ENCODE measurements around the gene FEZF1.
"Not testable (repeated sequence)": the region's sequence is repeated elsewhere in the genome, so short reads cannot be mapped to it uniquely, and the experiment has no call there.

FEZF1 gene

DNA sequence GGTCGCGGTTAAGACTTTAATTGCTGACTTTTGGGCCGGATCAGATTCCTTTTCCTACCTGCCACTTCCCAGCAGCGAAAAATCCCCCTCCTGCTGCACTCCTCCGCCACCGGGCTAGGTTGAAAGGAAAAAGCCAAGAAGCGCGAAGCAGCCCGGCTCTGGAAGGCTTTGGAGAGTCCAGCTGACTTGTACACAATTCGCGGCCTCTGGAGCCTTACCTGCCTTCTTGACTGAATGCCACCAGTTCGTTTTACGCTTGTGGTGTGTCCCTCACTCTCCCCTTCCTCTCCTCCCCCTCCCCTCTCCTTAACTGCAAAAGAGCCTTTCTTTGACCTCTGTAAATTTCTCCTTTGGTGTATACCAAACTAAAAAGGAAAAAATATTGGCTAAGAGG, 2.7 kb upstream of the FEZF1 start:
- no peak for DNase-seq (ENCODE audit: low read depth in 2 of 2)

DNA sequence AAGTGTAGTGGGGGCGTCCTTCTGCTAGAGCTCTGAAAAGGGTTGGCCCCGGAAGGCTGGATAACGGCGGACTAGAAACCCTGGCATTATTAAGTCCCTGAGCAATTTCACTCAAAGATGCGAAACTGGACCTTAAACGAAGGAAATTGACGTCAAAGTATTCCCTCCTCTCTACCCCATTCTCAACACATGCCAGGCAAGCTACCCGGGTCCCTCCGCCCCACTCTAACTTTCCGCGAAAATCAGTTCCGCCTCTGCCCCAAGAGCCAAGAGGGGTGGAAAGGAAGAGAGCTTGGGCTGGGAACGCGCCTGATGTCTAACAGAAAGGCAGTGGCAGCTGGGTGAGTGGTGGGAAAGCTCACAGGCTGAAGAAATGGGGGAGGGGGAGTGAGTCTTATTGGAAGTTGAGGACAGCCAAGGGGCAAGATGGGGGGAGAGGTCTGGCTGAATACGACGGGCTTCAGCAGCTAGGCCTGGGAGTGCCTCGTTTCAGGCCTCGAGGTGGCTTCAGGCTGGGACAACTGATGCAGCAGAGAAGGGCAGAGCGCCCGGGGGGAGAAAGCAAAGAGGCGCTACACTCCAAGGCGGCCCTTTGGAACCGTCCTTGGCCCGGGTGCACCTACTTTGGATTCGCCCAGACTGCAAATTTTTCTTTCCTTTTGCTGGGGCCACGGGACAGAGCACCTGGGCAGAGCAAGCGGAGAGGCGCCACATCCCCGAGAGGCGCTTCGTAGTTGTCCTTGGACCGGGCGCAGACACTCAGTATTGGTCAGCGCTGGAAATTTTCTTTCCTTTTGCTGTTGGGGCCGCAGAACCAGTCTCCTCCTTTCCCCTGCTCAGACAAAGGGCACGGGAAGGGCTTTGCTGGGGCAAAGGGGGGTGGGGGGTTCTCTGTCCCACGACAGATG, 2.0 kb upstream of the FEZF1 start:
- no peak for DNase-seq (ENCODE audit: low read depth in 2 of 2)

DNA sequence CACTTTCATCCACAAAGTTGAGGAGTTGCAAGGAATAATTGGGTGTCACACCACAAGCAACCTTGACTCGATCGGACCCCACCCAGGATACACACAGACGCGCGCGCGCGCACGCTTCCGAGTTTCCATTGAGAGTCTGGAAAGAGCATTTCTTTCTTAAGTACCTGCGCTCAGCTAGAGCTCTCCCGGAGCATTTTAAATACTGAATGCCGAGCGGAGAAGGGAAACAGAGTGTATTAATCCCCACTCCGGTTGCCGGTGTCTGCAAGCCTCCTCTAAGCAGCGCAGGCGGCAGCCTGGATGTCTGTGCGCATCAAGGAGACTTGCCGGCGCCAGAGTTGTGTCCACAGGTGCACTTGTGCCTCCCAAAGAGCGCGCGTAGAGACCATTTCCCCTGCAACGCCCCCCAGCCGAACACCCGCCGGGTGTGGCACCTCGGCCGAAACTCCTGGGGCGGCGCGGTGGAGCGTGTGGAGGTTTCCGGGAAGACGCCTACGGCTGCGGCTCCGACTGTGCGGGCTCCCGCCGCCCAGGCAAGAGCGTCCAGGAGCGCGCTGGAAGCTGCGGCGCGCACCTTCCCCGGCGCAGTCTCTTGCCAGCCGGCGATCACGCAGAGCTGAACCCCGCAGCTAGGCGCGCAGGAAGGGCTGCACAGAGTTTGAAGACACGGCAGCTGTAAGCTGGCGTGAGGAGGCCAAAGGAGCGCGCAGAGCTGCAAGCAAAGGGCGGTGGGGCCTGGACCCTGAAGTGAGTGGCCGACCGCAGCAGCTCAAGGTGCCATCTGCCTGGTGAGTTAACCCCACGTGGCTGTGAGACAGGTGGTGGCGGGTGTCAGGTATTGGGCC, 1.1 kb upstream of the FEZF1 start:
- no peak for DNase-seq (ENCODE audit: low read depth in 2 of 2)

DNA sequence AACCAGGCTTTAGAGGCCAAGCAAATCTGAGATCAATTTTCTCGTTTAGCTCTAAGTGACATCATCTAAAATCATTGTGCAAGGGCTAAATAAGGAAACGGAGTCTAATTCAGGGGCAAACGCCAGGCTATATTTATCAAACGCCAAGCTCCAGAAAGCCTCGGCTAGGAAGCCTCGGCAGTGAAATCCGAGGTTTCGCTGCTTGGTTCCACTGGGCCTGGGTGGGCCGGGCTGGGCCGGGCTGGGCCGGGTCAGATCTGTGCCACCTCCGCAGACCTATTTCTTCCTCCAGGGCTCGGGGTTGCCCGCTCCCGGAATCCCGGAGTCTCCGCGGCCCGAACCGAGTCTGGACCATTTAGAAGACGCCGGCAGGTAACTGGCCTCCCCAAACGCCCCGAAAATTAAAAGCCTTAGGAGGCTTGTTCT, 459 bp upstream of the FEZF1 start:
- no peak for DNase-seq (ENCODE audit: low read depth in 2 of 2)

DNA sequence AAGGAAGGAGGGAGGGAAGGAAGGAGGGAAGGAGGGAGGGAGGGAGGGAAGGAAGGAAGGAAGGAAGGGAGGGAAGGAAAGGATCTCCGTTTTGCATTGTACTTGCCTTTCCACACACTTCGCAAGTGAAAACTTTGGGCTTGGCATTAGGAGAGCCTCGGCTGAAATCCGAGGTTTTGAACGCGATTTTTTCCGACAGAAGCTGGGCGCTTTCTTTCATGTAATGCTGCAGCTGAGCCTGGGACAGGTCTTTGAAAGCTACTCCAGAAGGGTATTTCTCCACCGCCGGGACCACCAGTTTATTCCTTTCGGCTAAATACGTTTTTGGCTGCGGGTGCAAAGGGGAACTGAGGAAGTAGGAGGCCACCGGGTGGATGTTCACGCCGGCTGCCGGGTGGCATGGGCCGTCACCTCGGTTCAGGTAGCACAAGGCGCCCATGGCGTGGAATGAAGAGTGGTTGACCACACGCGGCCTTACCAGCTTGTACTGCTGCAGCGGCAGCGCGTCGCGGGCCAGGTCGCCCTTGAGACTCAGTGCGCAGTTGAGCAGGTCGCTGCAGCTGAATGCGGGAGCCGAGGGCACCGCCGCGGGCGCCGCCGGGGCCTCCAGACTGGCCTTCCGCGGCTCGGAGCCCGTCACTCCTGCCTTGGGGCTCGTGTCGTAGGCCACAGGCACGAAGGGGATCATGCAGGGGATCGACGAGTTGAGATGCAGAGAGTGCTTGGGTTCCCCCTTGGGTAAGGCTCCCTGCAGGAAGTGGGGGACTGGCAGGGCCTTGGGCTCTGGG, 825 bp downstream of the FEZF1 start:
- DNase-seq (ENCODE audit: low read depth in 2 of 2), result no peak

DNA sequence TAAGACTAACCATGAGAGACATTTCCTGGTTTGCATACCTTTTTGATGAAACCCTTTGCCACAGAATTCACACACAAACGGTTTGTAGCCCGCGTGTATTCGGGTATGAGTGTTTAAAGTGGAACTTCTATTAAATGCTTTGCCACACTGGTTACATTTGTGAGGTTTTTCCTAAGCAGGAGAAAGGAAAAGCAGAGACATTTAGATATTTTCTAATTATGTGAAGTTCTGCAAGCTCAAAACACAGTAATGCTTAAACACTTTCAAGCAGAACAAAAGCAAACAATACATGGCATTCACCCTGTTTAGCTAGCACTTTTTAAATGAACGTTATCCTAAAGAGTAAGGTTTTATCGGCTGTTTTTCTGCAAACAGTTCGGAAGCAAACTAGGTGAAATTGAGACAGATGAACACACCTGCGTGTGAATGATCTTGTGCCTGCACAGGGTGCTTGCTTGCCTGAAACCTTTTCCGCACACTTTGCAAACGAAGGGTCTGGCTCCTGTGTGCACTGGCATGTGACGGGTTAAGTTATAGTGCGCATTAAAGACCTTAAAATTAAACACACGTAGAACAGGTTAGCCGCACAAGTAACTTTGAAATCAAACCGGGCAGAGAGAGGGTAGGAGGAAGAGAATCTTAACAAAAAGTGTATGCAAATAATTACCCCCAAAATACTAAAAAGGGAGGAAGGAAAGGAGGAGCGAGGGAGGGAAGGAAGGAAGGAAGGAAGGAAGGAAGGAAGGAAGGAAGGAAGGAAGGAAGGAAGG, 1.6 kb downstream of the FEZF1 start:
- no peak for DNase-seq (ENCODE audit: low read depth in 2 of 2)

DNA sequence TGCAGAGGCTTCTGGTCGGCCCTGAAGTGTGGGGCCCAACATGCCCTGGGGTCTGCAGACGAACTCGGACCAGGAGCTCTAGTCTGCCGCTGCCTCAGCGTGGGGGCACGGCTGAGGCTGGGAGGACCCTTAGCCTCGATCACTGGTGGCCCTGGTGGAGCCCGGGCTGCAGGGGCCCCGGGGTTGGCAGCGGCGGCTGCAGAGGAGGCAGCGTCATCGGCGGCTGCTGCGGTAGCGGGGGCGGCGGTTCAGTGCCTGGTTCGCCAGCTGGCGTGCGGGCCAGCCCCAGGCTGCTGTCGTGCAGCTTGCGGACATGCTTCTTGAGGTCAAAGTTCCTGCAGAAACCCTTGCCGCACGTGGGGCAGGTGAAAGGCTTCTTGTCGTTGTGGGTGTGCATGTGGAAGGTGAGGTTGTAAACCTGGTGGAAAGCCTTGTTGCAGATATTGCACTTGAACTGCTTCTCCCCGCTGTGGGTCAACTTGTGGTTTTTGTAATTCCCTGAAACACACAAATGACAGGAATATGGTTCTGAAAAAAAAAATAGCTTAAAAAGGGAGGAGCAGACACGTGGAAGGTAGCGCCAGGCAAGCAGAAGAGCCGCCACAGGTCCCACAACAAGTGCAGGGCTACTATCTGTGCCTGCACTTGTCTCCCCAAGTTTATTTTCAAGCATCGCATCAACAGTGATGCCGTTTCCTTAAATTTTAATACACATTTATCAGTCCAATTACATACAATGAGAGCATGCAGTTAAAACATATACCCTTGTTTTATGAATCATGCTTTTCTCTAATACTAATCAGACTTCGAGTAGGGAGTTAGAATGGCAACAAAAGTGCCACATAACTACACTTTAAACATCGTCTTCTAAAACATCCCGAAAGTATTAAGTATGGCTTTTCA, 2.4 kb downstream of the FEZF1 start:
- DNase-seq (ENCODE audit: low read depth in 2 of 2), result no peak

DNA sequence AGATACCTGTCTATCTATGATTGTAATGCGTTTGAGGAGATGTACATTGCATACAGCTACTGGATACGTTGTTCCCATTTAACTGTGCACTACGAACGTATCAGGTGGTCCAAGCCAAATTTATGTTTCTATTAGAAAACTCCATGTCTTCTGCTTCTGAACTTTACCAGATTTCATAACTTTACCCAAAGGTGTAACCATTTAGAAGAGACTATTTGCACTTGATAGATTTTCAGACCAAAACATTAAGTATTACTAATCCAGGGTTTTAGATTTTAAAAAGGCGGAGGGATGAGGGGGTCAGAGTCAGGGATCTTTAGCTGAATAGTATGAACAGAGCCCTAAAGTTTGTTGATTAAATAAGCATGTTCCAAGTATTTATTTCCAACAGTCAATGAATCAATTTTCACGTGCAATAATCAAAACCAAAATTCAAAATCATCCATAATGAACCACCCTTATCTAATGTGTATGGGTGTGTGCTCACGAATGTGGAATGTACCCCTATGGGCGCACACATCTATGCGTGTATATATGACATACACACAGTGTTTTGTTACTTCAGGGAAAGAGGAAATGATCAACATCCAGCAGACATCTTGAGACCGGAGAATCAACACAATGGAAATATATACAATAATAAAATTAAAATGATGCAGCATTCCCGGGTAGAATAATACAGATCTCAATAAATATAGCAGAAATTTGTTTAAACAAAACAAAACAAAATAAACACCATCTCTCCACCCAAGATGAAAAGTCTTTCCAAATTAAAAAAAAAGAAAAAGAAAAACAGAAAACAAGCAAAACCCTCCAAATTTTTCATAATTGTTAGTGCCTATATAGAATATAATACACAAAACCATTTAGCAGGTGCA, 3.4 kb downstream of the FEZF1 start:
- DNase-seq (ENCODE audit: low read depth in 2 of 2), result no peak

DNA sequence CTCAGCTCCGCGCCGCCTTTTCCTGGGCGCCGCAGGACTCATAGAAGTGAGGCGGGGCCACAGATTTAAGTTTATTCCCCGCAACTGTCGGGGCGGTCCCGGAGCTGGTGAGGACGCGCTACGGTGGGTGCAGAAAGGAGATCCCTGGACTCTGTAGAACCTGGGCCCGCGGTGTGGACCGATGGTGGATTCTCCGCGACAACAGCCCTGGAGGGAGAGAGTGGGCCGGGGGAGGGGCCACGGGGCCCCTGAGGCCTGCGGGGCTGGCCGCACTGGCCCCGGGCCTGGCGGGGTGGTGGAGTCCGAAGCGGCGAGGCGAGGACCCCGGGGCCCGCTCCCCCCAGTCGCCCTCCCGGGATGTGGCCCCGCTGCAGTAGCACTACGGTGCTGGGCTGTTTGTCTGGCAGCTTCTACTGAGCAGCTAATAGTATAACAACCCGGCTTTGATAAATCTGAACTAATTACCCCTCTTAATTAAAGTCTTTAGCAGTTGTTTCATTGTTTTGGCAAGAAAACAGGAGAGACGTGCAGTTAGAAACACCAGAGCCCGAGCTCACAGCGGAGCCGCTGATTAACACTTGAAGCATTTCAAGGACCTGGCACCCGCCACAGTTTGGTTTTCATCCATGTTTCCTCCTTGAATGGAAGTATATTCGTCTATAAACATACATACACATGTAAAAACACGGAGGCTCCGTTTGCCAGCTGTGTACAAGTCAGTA, 4.2 kb downstream of the FEZF1 start:
- no peak for DNase-seq (ENCODE audit: low read depth in 2 of 2)

DNA sequence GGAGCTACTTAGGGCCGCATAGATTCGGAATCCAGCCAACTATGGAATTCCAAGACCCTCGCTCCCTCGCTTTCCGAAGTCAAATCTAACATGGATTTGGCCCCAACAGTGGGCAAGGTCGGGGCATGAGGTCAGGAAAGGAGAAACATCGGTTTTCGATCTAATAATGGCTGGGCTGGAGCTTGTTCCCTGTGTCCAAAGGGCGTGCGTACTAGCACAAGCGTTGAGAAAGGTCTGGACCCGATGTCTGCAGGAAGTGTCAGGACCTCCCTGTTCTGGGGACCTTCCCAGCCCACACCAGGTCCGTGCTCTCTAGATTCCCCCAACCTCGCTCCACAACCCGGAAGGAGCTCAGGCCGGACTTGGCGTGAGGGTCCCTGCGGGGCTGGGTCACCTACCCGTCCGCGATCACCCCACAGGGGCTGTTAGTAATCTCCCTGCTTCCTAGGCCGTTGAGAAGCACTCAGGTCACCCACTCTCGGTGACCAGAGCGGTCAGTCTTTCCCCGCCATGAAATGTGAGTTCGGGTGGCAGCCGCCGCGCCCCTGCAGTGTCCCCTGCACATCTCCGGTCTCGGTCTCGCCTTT, 4.8 kb downstream of the FEZF1 start:
- DNase-seq (ENCODE audit: low read depth in 2 of 2), result no peak

DNA sequence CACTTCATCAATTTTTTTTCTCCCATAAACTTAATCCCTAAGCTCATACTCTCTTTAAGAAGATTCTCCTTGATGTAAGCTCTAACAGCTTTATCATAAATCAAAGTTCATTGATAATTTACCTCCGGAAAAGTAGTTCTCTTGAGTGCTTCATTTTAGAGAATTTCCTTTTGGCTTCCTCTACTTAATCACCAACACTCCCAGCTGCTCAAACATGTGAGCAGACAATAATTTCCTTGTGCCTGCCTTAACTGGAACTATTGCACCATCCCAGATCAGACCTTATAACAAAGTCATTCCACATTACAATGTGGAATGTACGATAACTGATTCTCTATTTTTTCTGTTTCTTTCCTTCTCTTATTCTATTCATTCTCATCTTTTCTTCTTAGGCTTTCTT, 5.9 kb downstream of the FEZF1 start:
- no peak for DNase-seq (ENCODE audit: low read depth in 2 of 2)

DNA sequence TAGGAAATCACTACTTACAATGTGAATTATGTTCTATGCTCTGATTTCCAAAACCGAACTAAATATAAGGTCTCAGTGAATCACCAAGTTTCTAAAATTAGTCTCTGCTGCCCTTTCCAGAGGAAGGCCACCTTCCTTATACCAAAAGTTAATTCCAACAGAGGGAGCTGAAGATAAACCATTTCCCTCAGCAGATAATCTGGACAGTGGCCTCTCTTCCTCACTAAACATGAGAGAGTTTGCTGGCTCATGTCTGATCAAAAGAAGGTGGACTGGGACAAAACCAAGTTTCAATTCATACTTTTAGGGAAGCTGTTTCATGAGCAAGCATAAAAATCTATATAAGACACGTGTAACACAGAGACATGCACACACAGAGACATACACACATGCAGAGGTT, 6.4 kb downstream of the FEZF1 start:
- no peak for DNase-seq (ENCODE audit: low read depth in 2 of 2)

DNA sequence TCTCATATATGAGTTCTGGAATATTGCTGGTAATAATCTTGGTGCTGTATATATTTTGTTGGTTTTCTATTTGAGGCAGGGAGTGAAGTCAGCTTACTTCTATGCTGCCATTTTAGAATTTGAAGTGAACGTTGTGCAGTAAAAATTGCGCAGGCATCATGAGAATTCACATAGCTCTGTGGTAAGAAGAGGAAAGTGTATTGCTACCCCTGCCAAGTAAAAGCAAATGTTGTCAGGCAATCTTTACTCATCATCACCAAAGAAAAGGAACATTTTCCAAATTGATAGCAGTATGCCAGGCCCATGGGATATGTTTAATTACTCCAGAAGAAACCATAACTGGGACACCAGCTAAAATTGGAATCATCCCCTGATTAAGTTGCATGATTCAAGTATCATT, 13.4 kb downstream of the FEZF1 start:
- DNase-seq (ENCODE audit: low read depth in 2 of 2), result no peak

DNA sequence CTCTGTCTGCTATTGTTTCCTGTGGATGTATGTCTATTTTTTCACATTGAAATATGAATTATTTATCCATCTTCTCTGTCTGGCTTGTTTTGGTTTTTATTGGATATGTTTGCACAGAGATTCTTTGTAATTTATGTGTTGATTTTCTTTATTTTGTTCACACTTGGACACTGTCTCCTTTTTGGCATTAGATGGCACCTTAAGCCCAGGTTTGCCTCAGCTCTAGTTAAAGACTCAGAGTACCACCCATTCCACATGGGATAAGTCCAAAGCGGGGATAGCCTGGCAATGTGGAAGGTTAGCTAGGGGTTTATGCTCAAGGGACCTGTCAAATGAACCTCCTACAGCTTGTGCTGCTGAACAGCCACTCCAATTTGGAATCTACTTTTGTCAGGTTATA, 14.1 kb downstream of the FEZF1 start:
- DNase-seq (ENCODE audit: low read depth in 2 of 2), result no peak

DNA sequence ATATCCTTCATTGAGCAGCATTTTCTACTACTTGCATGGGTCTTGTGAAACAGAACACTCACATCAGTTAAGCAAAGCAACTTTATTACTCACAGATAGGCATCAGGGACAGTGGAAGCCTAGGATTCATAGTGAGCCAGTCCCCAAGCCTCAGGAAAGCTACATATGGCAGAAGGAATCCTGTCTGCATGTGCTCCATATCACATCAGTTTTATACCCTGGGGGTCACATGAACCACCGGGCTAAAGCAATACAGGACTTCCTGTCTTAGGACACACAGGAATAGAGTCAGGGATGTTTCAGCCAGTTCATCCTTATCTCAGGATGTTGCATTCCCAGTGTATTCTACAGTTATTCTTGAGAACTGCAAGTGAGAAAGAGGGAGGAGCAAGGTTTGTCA, 15.1 kb downstream of the FEZF1 start:
- no peak for DNase-seq (ENCODE audit: low read depth in 2 of 2)

DNA sequence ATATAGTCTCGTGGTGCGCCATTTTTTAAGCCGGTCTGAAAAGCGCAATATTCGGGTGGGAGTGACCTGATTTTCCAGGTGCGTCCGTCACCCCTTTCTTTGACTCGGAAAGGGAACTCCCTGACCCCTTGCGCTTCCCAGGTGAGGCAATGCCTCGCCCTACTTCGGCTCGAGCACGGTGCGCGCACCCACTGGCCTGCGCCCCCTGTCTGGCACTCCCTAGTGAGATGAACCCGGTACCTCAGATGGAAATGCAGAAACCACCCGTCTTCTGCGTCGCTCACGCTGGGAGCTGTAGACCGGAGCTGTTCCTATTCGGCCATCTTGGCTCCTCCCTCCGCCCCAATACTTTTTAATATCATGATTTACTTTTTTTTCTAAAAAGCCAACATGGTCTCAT, 19.9 kb downstream of the FEZF1 start:
- not testable (repeated sequence) for DNase-seq (ENCODE audit: low read depth in 2 of 2)

DNA sequence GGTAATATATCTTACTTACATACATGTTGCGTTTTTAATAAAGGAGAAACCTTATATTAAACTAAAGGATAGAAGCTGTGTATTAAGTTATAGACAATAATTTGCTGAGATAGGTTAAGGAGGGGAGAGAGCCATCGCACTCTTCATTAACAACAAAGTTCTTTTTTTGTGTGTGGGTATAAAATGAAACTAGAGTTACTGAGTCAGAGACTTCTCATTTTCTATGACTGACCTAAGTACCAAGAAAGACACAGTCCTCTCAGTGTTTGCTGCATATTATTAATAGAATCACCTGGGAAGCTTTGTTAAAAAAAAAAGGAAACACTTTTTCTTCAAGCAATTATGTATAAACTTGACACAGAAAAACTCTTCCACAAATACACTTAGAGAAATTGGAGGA, 31.4 kb downstream of the FEZF1 start:
- DNase-seq (ENCODE audit: low read depth in 2 of 2), result no peak

DNA sequence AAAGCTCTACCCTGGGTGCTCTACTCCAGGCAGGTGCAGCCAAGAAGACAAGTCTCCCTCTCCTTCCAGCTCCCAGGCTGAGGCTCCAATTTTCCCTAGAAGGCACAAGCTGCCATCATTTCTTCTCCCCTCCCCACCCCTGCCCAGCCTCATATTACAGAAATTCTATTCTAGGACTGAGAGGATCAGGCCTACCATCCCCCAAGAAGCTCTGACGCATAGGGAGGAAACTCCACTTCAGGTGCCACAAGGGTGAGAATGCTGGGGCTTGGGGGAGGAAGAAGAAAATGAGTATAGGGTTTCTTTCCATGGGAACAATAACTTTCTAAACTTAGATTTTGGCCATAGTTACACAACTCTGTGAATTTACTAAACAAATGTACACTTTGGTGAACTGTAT, 35.3 kb downstream of the FEZF1 start:
- no peak for DNase-seq (ENCODE audit: low read depth in 2 of 2)

Data from activated CD8-positive, alpha-beta memory T cell treated with anti-CD3 and anti-CD28 coated beads for 4 hours (primary cell).